GM19397 (cell line): ENCODE data around the gene BTBD19.

Source experiments
- ATAC-seq: cut with Tn5 transposase; IDR thresholded peaks from one replicate; pipeline ENCODE4 v1.9.1; 2021; ENCODE audit warnings: mild to moderate bottlenecking, moderate library complexity; ENCODE audit not compliant: unreplicated experiment

The BTBD19 gene

DNA sequence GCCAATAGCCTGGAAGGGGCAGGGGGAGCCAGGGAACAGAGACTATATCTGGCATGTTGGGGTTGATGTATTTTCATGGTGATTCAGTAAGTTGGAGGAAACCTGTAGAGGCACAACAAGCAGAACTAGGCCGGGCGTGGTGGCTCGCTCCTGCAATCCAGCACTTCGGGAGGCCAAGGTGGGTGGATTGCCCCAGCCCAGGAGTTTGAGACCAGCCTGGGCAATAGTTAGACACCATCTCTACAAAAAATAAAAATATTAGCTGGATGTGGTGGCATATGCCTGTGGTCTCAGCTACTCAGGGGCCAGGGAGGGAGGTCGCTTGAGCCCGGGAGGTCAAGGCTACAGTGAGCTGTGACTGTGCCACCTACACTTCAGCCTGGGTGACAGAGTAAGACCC is 44.9 kb downstream of the BTBD19 start:
- no peak for ATAC-seq

DNA sequence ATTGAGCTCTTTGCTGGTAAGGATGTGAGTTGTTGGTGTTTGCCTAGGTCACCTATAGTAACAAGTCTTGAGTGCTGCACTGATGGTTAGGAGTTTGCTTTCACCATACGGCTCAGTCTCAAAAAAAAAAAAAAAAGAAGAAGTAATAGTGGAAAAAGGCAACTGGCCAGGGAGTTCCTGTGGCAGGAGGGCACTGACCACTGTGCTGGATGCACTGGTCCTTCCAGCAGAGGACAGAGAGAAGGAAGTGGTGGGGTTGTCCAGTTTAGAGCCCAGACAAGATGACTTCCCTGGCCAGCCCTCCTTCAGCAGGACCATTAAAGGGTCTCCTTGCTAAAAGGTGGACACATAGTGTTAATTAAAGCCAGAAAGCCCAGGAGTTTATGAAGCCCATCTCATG is 46.6 kb downstream of the BTBD19 start:
- no peak for ATAC-seq

DNA sequence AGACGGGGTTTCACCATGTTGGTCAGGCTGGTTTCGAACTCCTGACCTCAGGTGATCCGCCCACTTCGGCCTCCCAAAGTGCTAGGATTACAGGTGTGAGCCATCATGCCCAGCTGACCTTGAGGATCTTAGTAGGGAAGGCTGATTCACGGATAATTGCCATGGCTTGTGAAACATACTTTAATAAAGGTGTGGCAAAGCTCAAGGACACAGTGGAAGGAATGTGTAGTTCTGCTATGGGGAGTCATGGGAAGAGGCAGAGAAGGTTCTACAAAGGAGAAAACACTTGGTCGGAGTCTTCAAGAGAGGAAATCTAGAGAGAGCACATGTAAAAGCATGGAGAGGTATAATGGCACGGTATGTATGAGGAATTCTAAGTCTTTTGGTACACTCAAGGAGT is 47.4 kb downstream of the BTBD19 start:
- no peak for ATAC-seq

DNA sequence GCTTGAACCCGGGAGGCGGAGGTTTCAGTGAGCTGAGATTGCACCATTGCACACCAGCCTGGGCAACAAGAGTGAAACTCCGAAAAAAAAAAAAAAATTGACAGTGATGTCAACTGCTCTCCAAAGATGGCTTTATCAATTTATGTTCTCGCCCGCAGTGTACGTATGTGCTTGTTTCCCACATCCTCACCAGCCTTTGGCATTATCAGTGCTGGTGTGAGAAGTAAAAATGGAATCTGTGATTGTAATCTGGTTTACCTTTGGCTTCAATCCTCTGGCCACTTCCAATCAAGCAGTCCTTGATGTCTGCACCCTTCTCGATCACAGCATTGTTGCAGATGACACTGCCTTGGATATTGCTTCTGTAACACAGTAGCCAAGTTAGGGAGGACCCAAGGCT is 49.1 kb downstream of the BTBD19 start:
- ATAC-seq = no peak

DNA sequence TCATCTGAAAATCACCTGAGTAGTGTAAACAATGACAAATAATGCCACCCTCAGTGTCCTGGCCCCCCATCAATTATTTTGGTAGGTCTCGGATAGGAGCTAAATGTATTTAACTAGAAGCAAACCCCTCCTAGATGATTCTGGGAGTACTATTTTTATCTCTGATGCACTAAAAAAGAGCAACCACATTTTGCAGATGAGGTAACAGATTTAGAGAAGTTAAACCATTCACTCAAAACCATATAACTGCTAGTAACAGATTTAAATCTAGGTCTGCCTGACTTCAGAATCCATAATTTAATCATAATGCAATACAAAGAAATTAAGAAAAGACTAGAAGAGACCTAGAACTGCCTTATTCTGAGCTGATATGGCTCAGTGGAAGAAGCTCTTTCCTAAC is 52.0 kb downstream of the BTBD19 start:
- no peak for ATAC-seq

DNA sequence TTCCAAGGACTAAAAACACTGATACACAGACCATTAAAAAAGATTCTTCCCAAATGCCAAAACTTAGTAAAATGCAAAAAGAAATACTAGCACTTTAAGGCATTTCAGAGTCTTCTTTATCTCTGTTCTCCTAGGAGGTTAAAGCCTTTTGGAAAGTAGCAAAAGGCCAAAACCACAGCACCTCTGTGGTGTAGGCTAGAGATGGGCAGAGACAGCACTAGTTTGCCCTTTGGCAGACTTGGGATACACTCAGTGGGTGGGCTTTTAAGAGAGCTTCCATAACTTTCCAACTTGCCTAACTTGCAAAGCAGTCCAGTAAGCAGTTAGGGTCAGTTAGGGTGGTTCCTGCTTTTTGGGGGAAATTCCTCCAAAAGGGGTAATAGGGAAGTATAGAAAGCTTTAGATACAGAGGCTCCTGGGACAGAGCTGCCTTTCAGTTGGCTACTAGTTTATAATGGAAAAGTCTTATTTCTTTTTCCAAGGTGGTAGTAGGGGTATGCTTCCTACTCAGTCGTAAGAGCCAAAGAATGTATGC is 52.6 kb downstream of the BTBD19 start:
- no peak for ATAC-seq

DNA sequence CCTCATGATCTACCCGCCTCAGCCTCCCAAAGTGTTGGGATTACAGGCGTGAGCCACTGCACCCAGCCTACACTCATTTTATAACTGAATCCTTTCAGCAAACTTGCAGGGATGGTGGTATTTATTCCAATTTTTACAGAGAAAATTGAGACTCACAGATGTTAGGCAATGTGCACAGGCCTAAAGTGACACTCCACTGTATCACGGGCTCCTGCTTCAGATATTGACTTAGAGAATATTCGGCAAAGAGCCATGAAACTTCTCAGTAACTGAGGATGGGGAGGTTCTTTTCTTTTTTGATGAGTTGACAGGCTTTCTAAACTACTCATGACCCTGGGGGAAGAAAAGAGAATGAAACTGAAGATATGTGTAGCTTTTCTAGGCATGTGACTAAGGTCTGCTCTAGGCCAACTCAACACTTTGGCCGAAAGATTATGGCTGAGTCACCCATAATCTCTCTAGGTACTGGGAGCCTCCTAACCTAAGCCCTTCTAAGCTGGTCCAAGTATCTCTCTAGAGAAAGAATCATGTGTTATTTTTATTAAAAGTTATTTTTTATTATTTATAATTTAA is 54.6 kb downstream of the BTBD19 start:
- ATAC-seq = no peak
